ENCODE measurements around the gene UPK2. TPM values are rescaled to one million over a fixed set of nuclear protein-coding genes. Genes with fewer than 3 reads are reported as not detected.
A peak's percentile ranks its signal among the peaks of the same experiment; 100 is the strongest.

Gene UPK2
- total RNA-seq, 1 donor from 2014 or later = 26.8 TPM

GRCh38 chr11:118924591-118925585 lies 31.2 kb upstream of the UPK2 start:
- H3K4me1 Mint-ChIP-seq (ENCODE audit: unreplicated experiment) = peaks cover 55% of the 10 kb centered on the region
- H3K36me3 Mint-ChIP-seq = no peaks in the 10 kb centered on the region
- no peak for TF ChIP-seq CTCF (conservative IDR thresholded peaks at IDR 0.05)
- peak overlapping the region; percentile 94 for H3K27ac Mint-ChIP-seq
- H3K27me3 Mint-ChIP-seq = no peaks in the 10 kb centered on the region
- DNase-seq (ENCODE audit: extremely low spot score, unreplicated experiment) = peak; percentile 77
- peak overlapping the region; percentile 98 for H3K4me3 Mint-ChIP-seq
- no peaks in the 10 kb centered on the region for H3K9me3 Mint-ChIP-seq

GRCh38 chr11:118927554-118928100 lies 28.5 kb upstream of the UPK2 start:
- no peaks in the 10 kb centered on the region for H3K36me3 Mint-ChIP-seq
- H3K27ac Mint-ChIP-seq = peak overlapping the region; percentile 99
- H3K27me3 Mint-ChIP-seq = no peaks in the 10 kb centered on the region
- H3K4me1 Mint-ChIP-seq (ENCODE audit: unreplicated experiment) = peaks cover 50% of the 10 kb centered on the region
- no peak for DNase-seq (ENCODE audit: extremely low spot score, unreplicated experiment)
- H3K9me3 Mint-ChIP-seq = no peaks in the 10 kb centered on the region
- H3K4me3 Mint-ChIP-seq = peak overlapping the region; percentile 98
- TF ChIP-seq CTCF (conservative IDR thresholded peaks at IDR 0.05) = no peak

GRCh38 chr11:118928101-118928869 lies 27.8 kb upstream of the UPK2 start:
- Mint-ChIP-seq H3K4me3 (peak overlapping the region; percentile 98), H3K27me3 (no peaks in the 10 kb centered on the region), H3K4me1 (ENCODE audit: unreplicated experiment) (peaks cover 46% of the 10 kb centered on the region), H3K36me3 (no peaks in the 10 kb centered on the region), H3K27ac (peak overlapping the region; percentile 99), H3K9me3 (no peaks in the 10 kb centered on the region)
- DNase-seq (ENCODE audit: extremely low spot score, unreplicated experiment) = peak; percentile 92
- peak; percentile 98 for TF ChIP-seq CTCF (conservative IDR thresholded peaks at IDR 0.05)

GRCh38 chr11:118928870-118929500 lies 27.1 kb upstream of the UPK2 start:
- H3K27ac Mint-ChIP-seq = peak overlapping the region; percentile 99
- H3K4me1 Mint-ChIP-seq (ENCODE audit: unreplicated experiment) = peaks cover 39% of the 10 kb centered on the region
- H3K36me3 Mint-ChIP-seq = no peaks in the 10 kb centered on the region
- H3K27me3 Mint-ChIP-seq = no peaks in the 10 kb centered on the region
- H3K9me3 Mint-ChIP-seq = no peaks in the 10 kb centered on the region
- DNase-seq (ENCODE audit: extremely low spot score, unreplicated experiment) = no peak
- peak overlapping the region; percentile 98 for H3K4me3 Mint-ChIP-seq
- TF ChIP-seq CTCF (conservative IDR thresholded peaks at IDR 0.05) = peak; percentile 51

- peak; percentile 90 for DNase-seq (ENCODE audit: extremely low spot score, unreplicated experiment)
- H3K4me3 Mint-ChIP-seq = peak overlapping the region; percentile 98
- TF ChIP-seq CTCF (conservative IDR thresholded peaks at IDR 0.05) = no peak
- H3K27ac Mint-ChIP-seq = peak overlapping the region; percentile 97
- no peaks in the 10 kb centered on the region for H3K27me3 Mint-ChIP-seq
- no peaks in the 10 kb centered on the region for H3K9me3 Mint-ChIP-seq
- peaks cover 33% of the 10 kb centered on the region for H3K4me1 Mint-ChIP-seq (ENCODE audit: unreplicated experiment)
- H3K36me3 Mint-ChIP-seq = no peaks in the 10 kb centered on the region
These were observed 26.5 kb upstream of the UPK2 start for GRCh38 chr11:118929501-118930093.
